Caco-2 (cell line): ENCODE measurements around the gene FRMD4B. TPM values are rescaled to one million over a fixed set of nuclear protein-coding genes. Genes with fewer than 3 reads are reported as not detected.

Experiments
- BruUV-seq: library from RNA; stranded (reverse); fragments of 400-500 nt; replicated peaks from 2 replicates; lab custom pipeline; 2021; lab: Mats Ljungman, UMichigan
- CTCF ChIA-PET: fragments of 300-600 bp; sonication (Branson Sonifier 250); formaldehyde crosslinking; loops from one replicate; lab custom pipeline; 2022; ENCODE audit warnings: antibody characterized with exemption; lab: Charles Lee
- POLR2A ChIA-PET: fragments of 300-600 bp; sonication (Branson Sonifier 250); formaldehyde crosslinking; loops from one replicate; lab custom pipeline; 2022; ENCODE audit warnings: antibody characterized with exemption; lab: Charles Lee
- DNase-seq, 2 experiments: peaks; one replicate each; pipeline versions ENCODE4 v3.0.0 to v3.0.0-alpha.2; 2020 to 2022
- H3K27me3 ChIP-seq: replicated peaks from 2 replicates; pipeline ENCODE4 v1.6.0; 2011; ENCODE audit warnings: low read length; ENCODE audit not compliant: control insufficient read depth, insufficient read depth
- H3K36me3 ChIP-seq: 2 replicates; pipeline ENCODE4 v1.5.1; 2011; ENCODE audit warnings: low read length; ENCODE audit not compliant: control insufficient read depth, insufficient read depth
- H3K4me1 ChIP-seq: fragments of 250-450 bp; sonication (Bioruptor Pico); 2 replicates; pipeline ENCODE4 v1.5.1; 2020; ENCODE audit warnings: mild to moderate bottlenecking
- H3K4me3 ChIP-seq: 2 replicates; pipeline ENCODE4 v1.5.1; 2011; ENCODE audit warnings: low read depth, mild to moderate bottlenecking, control low read depth, low read length
- H3K9me3 ChIP-seq: fragments of 250-450 bp; sonication (Bioruptor Pico); 2 replicates; pipeline ENCODE4 v1.5.1; 2020; ENCODE audit warnings: mild to moderate bottlenecking, moderate library complexity
- H3K27ac Mint-ChIP-seq: one replicate; pipeline ENCODE4 v1.8.0; 2022; ENCODE audit warnings: mixed read lengths; ENCODE audit not compliant: unreplicated experiment
- H3K27me3 Mint-ChIP-seq: one replicate; pipeline ENCODE4 v1.8.0; 2022; ENCODE audit warnings: mixed read lengths; ENCODE audit not compliant: insufficient read depth, unreplicated experiment
- H3K36me3 Mint-ChIP-seq: one replicate; pipeline ENCODE4 v1.8.0; 2022; ENCODE audit warnings: mild to moderate bottlenecking, mixed read lengths; ENCODE audit not compliant: insufficient read depth, unreplicated experiment
- H3K4me1 Mint-ChIP-seq: one replicate; pipeline ENCODE4 v1.8.0; 2022; ENCODE audit warnings: low read depth, mixed read lengths; ENCODE audit not compliant: unreplicated experiment
- H3K4me3 Mint-ChIP-seq: one replicate; pipeline ENCODE4 v1.8.0; 2022; ENCODE audit warnings: mild to moderate bottlenecking, moderate library complexity, mixed read lengths; ENCODE audit not compliant: unreplicated experiment
- H3K9me3 Mint-ChIP-seq: one replicate; pipeline ENCODE4 v1.8.0; 2022; ENCODE audit warnings: mixed read lengths; ENCODE audit not compliant: unreplicated experiment
- CTCF ChIP-seq, 2 experiments: fragments of 200-600 bp in 1 of 2; IDR thresholded peaks; 1 replicate in 1 of 2; 2 replicates in 1 of 2; pipeline versions ENCODE4 v1.5.1 to v1.8.0; 2011 to 2022; ENCODE audit warnings: antibody characterized with exemption in 1 of 2, control low read depth in 1 of 2, inconsistent platforms in 1 of 2, low read depth in 1 of 2, low read length in 1 of 2, mild to moderate bottlenecking in 1 of 2, moderate library complexity in 1 of 2; ENCODE audit not compliant: insufficient read depth in 1 of 2, severe bottlenecking in 1 of 2, unreplicated experiment in 1 of 2
- intact Hi-C: fragments of 100-400 bp; cut with micrococcal nuclease; formaldehyde crosslinking; loops from one replicate; pipeline ENCODE4 v1.10.0; 2022; ENCODE audit not compliant: unreplicated experiment
- total RNA-seq: library from RNA; stranded (reverse); gene quantifications from 2 replicates; pipeline ENCODE4 v1.2.3, GENCODE V29; 2022

Gene FRMD4B
- total RNA-seq, 1 experiment from 2014 or later = 47.5 TPM

- no peak for TF ChIP-seq CTCF (IDR thresholded peaks at IDR 0.05; ENCODE audit: insufficient read depth in 1 of 2, low read depth in 1 of 2, low read length in 1 of 2, severe bottlenecking in 1 of 2, unreplicated experiment in 1 of 2)
- no peak for DNase-seq
- Mint-ChIP-seq H3K36me3 (no peaks in the 10 kb centered on the region), H3K4me1 (no peaks in the 10 kb centered on the region), H3K9me3 (no peaks in the 10 kb centered on the region), H3K27ac (no peak overlapping the region), H3K27me3 (peaks cover 13% of the 10 kb centered on the region), H3K4me3 (no peak overlapping the region)
- H3K4me3 ChIP-seq = no peak overlapping the region
- ChIA-PET CTCF (no interaction called here), POLR2A (no interaction called here)
- H3K9me3 ChIP-seq = no peaks in the 10 kb centered on the region
- no peaks in the 10 kb centered on the region for H3K36me3 ChIP-seq
- no peaks in the 10 kb centered on the region for H3K4me1 ChIP-seq
- intact Hi-C loops = no loop called here
- no peaks in the 10 kb centered on the region for H3K27me3 ChIP-seq
- BruUV-seq = no TSS peak
Observed at GRCh38 chr3:69137005-69137404, 248.9 kb downstream of the FRMD4B start.

- Histone ChIP-seq H3K9me3 (no peaks in the 10 kb centered on the region), H3K4me1 (no peaks in the 10 kb centered on the region), H3K36me3 (no peaks in the 10 kb centered on the region), H3K4me3 (no peak overlapping the region), H3K27me3 (no peaks in the 10 kb centered on the region)
- Mint-ChIP-seq H3K4me3 (no peak overlapping the region), H3K27me3 (no peaks in the 10 kb centered on the region), H3K4me1 (no peaks in the 10 kb centered on the region), H3K27ac (no peak overlapping the region), H3K9me3 (no peaks in the 10 kb centered on the region), H3K36me3 (no peaks in the 10 kb centered on the region)
- intact Hi-C loops = no loop called here
- POLR2A ChIA-PET = no interaction called here
- CTCF ChIA-PET = no interaction called here
- no TSS peak for BruUV-seq
- TF ChIP-seq CTCF (IDR thresholded peaks at IDR 0.05; ENCODE audit: insufficient read depth in 1 of 2, low read depth in 1 of 2, low read length in 1 of 2, severe bottlenecking in 1 of 2, unreplicated experiment in 1 of 2) = no peak
- DNase-seq = no peak
Observed at GRCh38 chr3:69130689-69131088, 255.2 kb downstream of the FRMD4B start.

GRCh38 chr3:69129531-69129930 is 256.4 kb downstream of the FRMD4B start:
- ChIA-PET POLR2A (no interaction called here), CTCF (no interaction called here)
- Mint-ChIP-seq H3K4me3 (no peak overlapping the region), H3K36me3 (no peaks in the 10 kb centered on the region), H3K27me3 (no peaks in the 10 kb centered on the region), H3K27ac (no peak overlapping the region), H3K9me3 (no peaks in the 10 kb centered on the region), H3K4me1 (no peaks in the 10 kb centered on the region)
- intact Hi-C loops = no loop called here
- Histone ChIP-seq H3K27me3 (no peaks in the 10 kb centered on the region), H3K4me3 (no peak overlapping the region), H3K9me3 (no peaks in the 10 kb centered on the region), H3K36me3 (no peaks in the 10 kb centered on the region), H3K4me1 (no peaks in the 10 kb centered on the region)
- no TSS peak for BruUV-seq
- no peak for DNase-seq
- no peak for TF ChIP-seq CTCF (IDR thresholded peaks at IDR 0.05; ENCODE audit: insufficient read depth in 1 of 2, low read depth in 1 of 2, low read length in 1 of 2, severe bottlenecking in 1 of 2, unreplicated experiment in 1 of 2)
